SU-DHL-6 (cell line): Measurements from ENCODE around the gene SIAH2.
"Not testable (repeated sequence)": the region's sequence is repeated elsewhere in the genome, so short reads cannot be mapped to it uniquely, and the experiment has no call there.

Source experiments
- CTCF ChIP-seq: fragments of 200-600 bp; sonication (generic); IDR thresholded peaks from one replicate; pipeline ENCODE4 v1.5.1; 2017; ENCODE audit warnings: antibody characterized with exemption, mild to moderate bottlenecking, low read length, moderate library complexity; ENCODE audit not compliant: insufficient read depth, poor library complexity, severe bottlenecking
- EZH2phosphoT487 ChIP-seq: fragments of 200-600 bp; sonication (generic), shearing (Covaris generic); conservative IDR thresholded peaks from 2 replicates; pipeline ENCODE4 v1.6.1; 2018; ENCODE audit warnings: mild to moderate bottlenecking, antibody characterized with exemption, low read length, moderate library complexity, mixed read lengths

- not testable (repeated sequence) for TF ChIP-seq CTCF, EZH2phosphoT487
Measured at GRCh38 chr3:150796527-150796926, 33.6 kb upstream of the SIAH2 start.
